ENCODE measurements around the gene SLC25A18. TPM values are rescaled to one million over a fixed set of nuclear protein-coding genes. Genes with fewer than 3 reads are reported as not detected.
A peak's percentile ranks its signal among the peaks of the same experiment; 100 is the strongest.

The SLC25A18 gene
- total and polyA plus RNA-seq, 8 donors, result 0.09 to 1.7 (median 0.46) TPM; not detected in 1

DNA sequence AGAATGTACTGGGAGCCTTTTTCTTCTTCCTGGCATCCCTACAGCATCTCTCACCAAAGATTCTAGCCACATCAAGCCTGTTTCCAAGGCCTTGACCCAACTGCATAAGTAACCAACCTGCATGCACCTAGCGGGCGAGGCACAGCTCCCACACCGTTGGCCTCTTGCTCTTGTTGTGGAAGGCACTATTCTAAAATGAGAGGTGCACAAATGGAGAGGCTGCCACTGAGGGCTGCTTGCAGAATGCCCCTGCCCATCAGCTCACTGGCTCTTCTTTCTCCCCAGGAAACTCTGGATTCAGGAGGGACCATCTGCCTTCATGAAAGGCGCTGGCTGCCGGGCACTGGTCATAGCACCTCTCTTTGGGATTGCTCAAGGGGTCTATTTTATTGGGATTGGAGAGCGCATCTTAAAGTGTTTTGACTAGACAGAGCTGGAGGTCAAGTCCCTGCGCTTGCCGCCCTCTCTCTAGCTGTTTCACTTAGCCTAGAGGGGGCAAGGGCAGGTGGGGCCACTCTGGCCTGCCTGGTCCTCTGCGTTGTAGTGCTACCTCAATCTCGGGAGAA is 26.6 kb downstream of the SLC25A18 start:
- Histone ChIP-seq H3K4me1 (no peaks in the 10 kb centered on the region), H3K27me3 (no peaks in the 10 kb centered on the region), H3K9me3 (no peaks in the 10 kb centered on the region), H3K4me3 (no peak overlapping the region), H3K36me3 (peaks cover 5 to 40% (median 19%) of the 10 kb centered on the region in 3 donors), H3K27ac (no peak overlapping the region)
- no peak for FAIRE-seq
- DNase-seq, result peak in 1 of 6 donors; percentile 21
- WGBS, 2 donors, result 91% methylated on average over 10 of the region's 10 CpGs
- no peak for ATAC-seq
- TF ChIP-seq, protein P1, sequence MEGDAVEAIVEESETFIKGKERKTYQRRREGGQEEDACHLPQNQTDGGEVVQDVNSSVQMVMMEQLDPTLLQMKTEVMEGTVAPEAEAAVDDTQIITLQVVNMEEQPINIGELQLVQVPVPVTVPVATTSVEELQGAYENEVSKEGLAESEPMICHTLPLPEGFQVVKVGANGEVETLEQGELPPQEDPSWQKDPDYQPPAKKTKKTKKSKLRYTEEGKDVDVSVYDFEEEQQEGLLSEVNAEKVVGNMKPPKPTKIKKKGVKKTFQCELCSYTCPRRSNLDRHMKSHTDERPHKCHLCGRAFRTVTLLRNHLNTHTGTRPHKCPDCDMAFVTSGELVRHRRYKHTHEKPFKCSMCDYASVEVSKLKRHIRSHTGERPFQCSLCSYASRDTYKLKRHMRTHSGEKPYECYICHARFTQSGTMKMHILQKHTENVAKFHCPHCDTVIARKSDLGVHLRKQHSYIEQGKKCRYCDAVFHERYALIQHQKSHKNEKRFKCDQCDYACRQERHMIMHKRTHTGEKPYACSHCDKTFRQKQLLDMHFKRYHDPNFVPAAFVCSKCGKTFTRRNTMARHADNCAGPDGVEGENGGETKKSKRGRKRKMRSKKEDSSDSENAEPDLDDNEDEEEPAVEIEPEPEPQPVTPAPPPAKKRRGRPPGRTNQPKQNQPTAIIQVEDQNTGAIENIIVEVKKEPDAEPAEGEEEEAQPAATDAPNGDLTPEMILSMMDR (IDR thresholded peaks at IDR 0.05), result no peak
- intact Hi-C loops (cut with DNase I), result no loop called here

DNA sequence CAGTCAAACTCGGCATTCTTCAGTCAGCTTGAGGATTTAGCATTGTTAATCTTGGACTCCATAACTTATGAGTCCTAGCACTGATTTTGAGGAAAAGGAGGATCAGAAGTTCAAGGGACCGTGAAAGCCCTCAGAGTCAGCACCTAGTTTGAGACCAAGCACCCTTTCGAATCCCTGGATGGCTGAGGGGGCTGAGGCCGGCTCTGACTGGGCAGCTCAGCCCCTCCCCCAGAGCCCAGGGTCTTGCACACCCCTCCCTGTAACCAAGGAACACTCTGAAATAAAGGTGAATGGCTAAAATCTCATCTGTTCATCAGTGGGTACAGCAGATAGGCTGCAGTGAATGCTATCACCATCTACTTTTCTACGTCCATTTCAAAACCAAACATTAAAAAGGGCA is 27.3 kb downstream of the SLC25A18 start:
- H3K27me3 ChIP-seq, result no peaks in the 10 kb centered on the region
- FAIRE-seq (no peak), ATAC-seq (no peak), DNase-seq (peak in 1 of 6 donors; percentile 23)
- H3K27ac ChIP-seq, result no peak overlapping the region
- H3K4me1 ChIP-seq, result no peaks in the 10 kb centered on the region
- 87 to 89% methylated on average over 5 of the region's 5 CpGs for WGBS, 2 donors
- intact Hi-C loops (cut with DNase I), result no loop called here
- H3K36me3 ChIP-seq, result peaks cover 5 to 47% (median 21%) of the 10 kb centered on the region in 3 donors
- no peak overlapping the region for H3K4me3 ChIP-seq
- no peaks in the 10 kb centered on the region for H3K9me3 ChIP-seq
- TF ChIP-seq, protein P1 (IDR thresholded peaks at IDR 0.05), result no peak

DNA sequence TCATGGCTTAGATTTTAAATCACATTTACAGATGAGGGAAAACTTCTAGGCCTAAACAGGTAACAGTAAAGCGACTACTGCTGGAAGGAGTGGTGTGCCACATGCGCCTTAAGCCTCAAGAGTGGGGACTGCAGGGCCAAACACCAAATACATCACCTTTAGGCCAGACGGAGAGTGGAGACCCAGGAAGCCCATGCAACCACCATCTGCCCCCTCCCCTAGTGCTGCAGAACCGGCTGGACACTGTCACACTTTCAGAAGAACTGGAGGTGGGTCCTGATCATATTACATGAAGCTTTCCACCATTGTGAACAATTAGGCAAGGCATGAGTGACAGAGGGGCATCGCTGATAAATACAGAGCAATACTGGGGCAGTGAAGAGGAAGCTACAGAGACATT is 28.9 kb downstream of the SLC25A18 start:
- WGBS, 2 donors, result 84 to 86% methylated on average over 5 of the region's 5 CpGs
- no peak for ATAC-seq
- Histone ChIP-seq H3K27ac (no peak overlapping the region), H3K36me3 (peaks cover 5 to 62% (median 33%) of the 10 kb centered on the region in 3 donors), H3K4me3 (no peak overlapping the region), H3K27me3 (no peaks in the 10 kb centered on the region), H3K9me3 (no peaks in the 10 kb centered on the region), H3K4me1 (no peaks in the 10 kb centered on the region)
- TF ChIP-seq, protein P1 (IDR thresholded peaks at IDR 0.05), result no peak
- FAIRE-seq, result no peak
- intact Hi-C loops (cut with DNase I), result no loop called here
- DNase-seq, result peak in 1 of 6 donors; percentile 6

DNA sequence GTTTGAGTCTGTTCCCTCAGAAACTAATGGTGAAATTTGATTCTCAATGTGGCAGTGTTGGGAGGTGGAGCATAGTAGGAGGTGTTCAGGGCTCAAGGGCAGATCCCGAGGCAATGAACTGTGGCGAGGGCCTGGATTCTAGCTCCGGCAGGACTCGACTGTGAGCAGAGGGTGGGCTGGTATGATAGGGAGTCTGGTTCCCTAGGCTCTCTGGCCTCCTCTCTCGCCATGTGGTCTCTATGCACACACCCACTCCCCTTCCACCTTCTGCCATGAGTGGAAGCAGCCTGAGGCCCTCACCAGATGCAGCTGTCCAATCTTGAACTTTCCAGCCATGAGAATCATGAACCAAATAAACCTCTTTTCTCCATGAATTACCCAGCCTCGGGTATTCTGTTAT is 32.9 kb downstream of the SLC25A18 start:
- no peaks in the 10 kb centered on the region for H3K4me1 ChIP-seq
- no peak for FAIRE-seq
- intact Hi-C loops (cut with DNase I), result no loop called here
- H3K36me3 ChIP-seq, result peaks cover 5 to 80% (median 52%) of the 10 kb centered on the region in 3 donors
- no peaks in the 10 kb centered on the region for H3K9me3 ChIP-seq
- TF ChIP-seq, protein P1 (IDR thresholded peaks at IDR 0.05), result no peak
- no peak for ATAC-seq
- no peaks in the 10 kb centered on the region for H3K27me3 ChIP-seq
- peak in 1 of 6 donors; percentile 30 for DNase-seq
- no peak overlapping the region for H3K4me3 ChIP-seq
- H3K27ac ChIP-seq, result no peak overlapping the region
- WGBS, 2 donors, result 95 to 97% methylated on average over 6 of the region's 6 CpGs

DNA sequence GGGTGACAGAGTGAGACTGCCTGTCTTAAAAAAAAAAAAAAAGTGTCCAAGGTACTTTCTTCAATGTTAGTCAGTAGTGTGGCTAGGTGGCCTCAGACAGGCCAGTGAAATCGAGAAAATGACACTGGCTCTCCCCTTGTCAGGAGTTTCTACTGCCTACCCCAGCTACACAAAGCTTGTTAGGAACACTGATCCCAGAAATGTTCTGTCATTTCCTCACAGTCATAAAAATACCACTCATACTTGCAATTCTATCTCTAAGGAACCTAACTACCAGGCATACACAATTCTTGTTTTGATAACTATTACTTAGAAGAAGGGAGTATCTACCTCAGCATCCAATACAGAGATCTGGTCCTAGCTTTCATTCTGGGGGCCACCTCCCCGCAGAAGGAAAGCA is 33.9 kb downstream of the SLC25A18 start:
- Histone ChIP-seq H3K9me3 (no peaks in the 10 kb centered on the region), H3K27me3 (no peaks in the 10 kb centered on the region), H3K4me3 (no peak overlapping the region), H3K27ac (no peak overlapping the region), H3K36me3 (peaks cover 5 to 73% (median 49%) of the 10 kb centered on the region in 3 donors), H3K4me1 (no peaks in the 10 kb centered on the region)
- TF ChIP-seq, protein P1 (IDR thresholded peaks at IDR 0.05), result no peak
- ATAC-seq (no peak), FAIRE-seq (no peak), DNase-seq (no peak)
- intact Hi-C loops (cut with DNase I), result no loop called here
- 95 to 99% methylated on average over 2 of the region's 2 CpGs for WGBS, 2 donors
